ENCODE data around the gene RGP1. TPM values are rescaled to one million over a fixed set of nuclear protein-coding genes. Genes with fewer than 3 reads are reported as not detected.

RGP1 gene
- total RNA-seq, 2 donors from 2014 or later = 24.6 to 30.1 TPM

- Histone ChIP-seq H3K27ac (ENCODE audit: low read depth, low read length) (no peak overlapping the region), H3K4me1 (ENCODE audit: control insufficient read depth, insufficient read depth, low read length) (no peaks in the 10 kb centered on the region), H3K9me3 (ENCODE audit: control insufficient read depth, low read length) (no peaks in the 10 kb centered on the region), H3K27me3 (ENCODE audit: control insufficient read depth, insufficient read depth, low read length, poor library complexity, severe bottlenecking) (no peaks in the 10 kb centered on the region), H3K36me3 (ENCODE audit: control insufficient read depth, insufficient read depth, low read length) (peaks cover 92% of the 10 kb centered on the region), H3K4me3 (ENCODE audit: low read length) (no peak overlapping the region), H3K9ac (ENCODE audit: extremely low read depth, low read length, poor library complexity, severe bottlenecking) (no peak overlapping the region)
- Mint-ChIP-seq H3K27ac (no peak overlapping the region), H3K4me1 (no peaks in the 10 kb centered on the region), H3K27me3 (ENCODE audit: insufficient read depth) (no peaks in the 10 kb centered on the region), H3K36me3 (ENCODE audit: low read depth) (peaks cover 79% of the 10 kb centered on the region), H3K9me3 (no peaks in the 10 kb centered on the region), H3K4me3 (no peak overlapping the region)
- DNase-seq = no peak
- 92 to 94% methylated on average over 2 to 7 of the region's 7 CpGs for WGBS, 2 experiments (ENCODE audit: insufficient coverage in 1 of 2, insufficient read length in 1 of 2)
- no peak for TF ChIP-seq CTCF (conservative IDR thresholded peaks at IDR 0.05)
Observed at GRCh38 chr9:35710818-35711500, 38.1 kb upstream of the RGP1 start.

DNA sequence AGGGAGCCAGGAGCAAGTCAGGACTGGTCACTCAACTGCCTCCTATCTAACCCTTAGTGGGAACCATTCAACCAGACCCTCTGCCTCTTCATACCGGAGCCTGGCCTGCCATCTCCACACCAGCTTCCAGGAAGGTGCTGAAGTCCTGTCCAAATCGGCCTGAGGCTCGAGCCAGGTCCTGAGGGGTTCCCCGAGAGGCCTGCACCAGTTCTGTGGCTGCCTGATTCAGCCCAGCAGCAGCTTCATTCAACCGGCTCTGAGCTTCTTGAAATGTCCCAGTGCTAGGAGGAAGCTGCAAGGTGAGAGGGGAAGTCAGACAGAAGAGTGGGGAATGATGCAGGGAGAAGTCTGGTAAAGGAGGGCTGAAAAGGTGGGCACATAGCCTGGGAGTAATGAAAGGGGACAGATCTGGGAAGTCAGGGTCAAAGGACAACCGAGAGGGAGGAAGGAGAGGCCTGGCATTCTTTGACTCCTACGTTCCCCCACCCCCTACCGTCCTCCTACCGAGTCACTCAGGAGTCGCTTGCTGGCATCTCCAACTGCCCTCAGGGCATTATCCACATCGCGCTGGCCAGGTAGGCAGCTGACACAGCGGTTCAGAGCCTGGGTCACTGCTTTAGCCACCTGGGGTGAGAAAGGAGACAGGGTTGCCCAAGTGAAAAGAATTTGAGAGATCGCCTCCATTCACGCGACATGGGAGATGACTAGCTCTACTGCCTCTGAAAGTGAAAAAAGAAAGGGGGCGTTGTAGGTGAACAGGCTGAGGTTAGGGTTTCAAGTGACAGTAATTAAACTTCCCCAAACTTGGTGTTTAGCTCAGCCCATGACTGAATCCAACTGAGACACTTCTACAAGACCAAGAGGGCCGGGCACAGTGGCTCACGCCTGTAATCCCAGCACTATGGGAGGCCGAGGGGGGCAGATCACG lies 37.3 kb upstream of the RGP1 start:
- Histone ChIP-seq H3K9ac (ENCODE audit: extremely low read depth, low read length, poor library complexity, severe bottlenecking) (no peak overlapping the region), H3K27me3 (ENCODE audit: control insufficient read depth, insufficient read depth, low read length, poor library complexity, severe bottlenecking) (no peaks in the 10 kb centered on the region), H3K4me3 (ENCODE audit: low read length) (no peak overlapping the region), H3K36me3 (ENCODE audit: control insufficient read depth, insufficient read depth, low read length) (peaks cover 93% of the 10 kb centered on the region), H3K27ac (ENCODE audit: low read depth, low read length) (no peak overlapping the region), H3K4me1 (ENCODE audit: control insufficient read depth, insufficient read depth, low read length) (no peaks in the 10 kb centered on the region), H3K9me3 (ENCODE audit: control insufficient read depth, low read length) (no peaks in the 10 kb centered on the region)
- no peak overlapping the region for H3K27ac Mint-ChIP-seq
- H3K4me1 Mint-ChIP-seq = no peaks in the 10 kb centered on the region
- 91 to 96% methylated on average over 21 of the region's 21 CpGs for WGBS, 2 experiments (ENCODE audit: insufficient coverage in 1 of 2, insufficient read length in 1 of 2)
- no peaks in the 10 kb centered on the region for H3K27me3 Mint-ChIP-seq (ENCODE audit: insufficient read depth)
- no peak for DNase-seq
- TF ChIP-seq CTCF (conservative IDR thresholded peaks at IDR 0.05) = no peak
- H3K4me3 Mint-ChIP-seq = no peak overlapping the region
- no peaks in the 10 kb centered on the region for H3K9me3 Mint-ChIP-seq
- H3K36me3 Mint-ChIP-seq (ENCODE audit: low read depth) = peaks cover 80% of the 10 kb centered on the region

- H3K36me3 ChIP-seq (ENCODE audit: control insufficient read depth, insufficient read depth, low read length) = peaks cover 93% of the 10 kb centered on the region
- H3K27me3 ChIP-seq (ENCODE audit: control insufficient read depth, insufficient read depth, low read length, poor library complexity, severe bottlenecking) = no peaks in the 10 kb centered on the region
- no peaks in the 10 kb centered on the region for H3K9me3 ChIP-seq (ENCODE audit: control insufficient read depth, low read length)
- Mint-ChIP-seq H3K27me3 (ENCODE audit: insufficient read depth) (no peaks in the 10 kb centered on the region), H3K4me3 (no peak overlapping the region), H3K36me3 (ENCODE audit: low read depth) (peaks cover 80% of the 10 kb centered on the region), H3K4me1 (no peaks in the 10 kb centered on the region), H3K9me3 (no peaks in the 10 kb centered on the region), H3K27ac (peak overlapping the region; percentile 27)
- 93 to 96% methylated on average over 4 to 11 of the region's 11 CpGs for WGBS, 2 experiments (ENCODE audit: insufficient coverage in 1 of 2, insufficient read length in 1 of 2)
- peak; percentile 68 for DNase-seq
- H3K27ac ChIP-seq (ENCODE audit: low read depth, low read length) = no peak overlapping the region
- TF ChIP-seq CTCF (conservative IDR thresholded peaks at IDR 0.05) = peak; percentile 57
- H3K9ac ChIP-seq (ENCODE audit: extremely low read depth, low read length, poor library complexity, severe bottlenecking) = no peak overlapping the region
- no peak overlapping the region for H3K4me3 ChIP-seq (ENCODE audit: low read length)
- H3K4me1 ChIP-seq (ENCODE audit: control insufficient read depth, insufficient read depth, low read length) = no peaks in the 10 kb centered on the region
Observed at GRCh38 chr9:35712762-35713400, 36.2 kb upstream of the RGP1 start.

Data from endodermal cell (in vitro differentiated cells).